GM23338 (cell line): ENCODE results near the gene LTBP2. TPM values are rescaled to one million over a fixed set of nuclear protein-coding genes. Genes with fewer than 3 reads are reported as not detected.

ENCODE experiments used
- ATAC-seq: fragments of 200-7000 bp; cut with Tn5 transposase; 3 replicates; pipeline ENCODE4 v1.9.1; 2020
- DNase-seq: peaks from one replicate; pipeline ENCODE4 v3.0.0-alpha.2; 2015; ENCODE audit warnings: low spot score
- H2AFZ ChIP-seq: fragments of 200-600 bp; sonication (generic); 2 replicates; pipeline ENCODE4 v1.8.0; 2016; ENCODE audit warnings: antibody characterized with exemption, mild to moderate bottlenecking, moderate library complexity
- H3F3A ChIP-seq: fragments of 200-600 bp; sonication (generic); replicated peaks from 2 replicates; pipeline ENCODE4 v1.8.0; 2017; ENCODE audit warnings: antibody characterized with exemption, mixed run types, low read depth
- H3K27ac ChIP-seq: fragments of 200-600 bp; sonication (generic); 2 replicates; pipeline ENCODE4 v1.6.1; 2016; ENCODE audit warnings: low read depth
- H3K27me3 ChIP-seq: fragments of 200-600 bp; sonication (generic); 2 replicates; pipeline ENCODE4 v1.8.0; 2016; ENCODE audit warnings: mild to moderate bottlenecking, mixed run types, moderate library complexity; ENCODE audit not compliant: insufficient read depth
- H3K36me3 ChIP-seq: fragments of 200-600 bp; sonication (generic); 2 replicates; pipeline ENCODE4 v1.8.0; 2016; ENCODE audit warnings: mild to moderate bottlenecking; ENCODE audit not compliant: insufficient read depth
- H3K4me1 ChIP-seq: fragments of 200-600 bp; sonication (generic); 2 replicates; pipeline ENCODE4 v1.8.0; 2016; ENCODE audit warnings: mild to moderate bottlenecking, moderate library complexity; ENCODE audit not compliant: insufficient read depth
- H3K4me2 ChIP-seq: fragments of 200-600 bp; sonication (generic); 2 replicates; pipeline ENCODE4 v1.7.1; 2017; ENCODE audit warnings: mixed run types
- H3K4me3 ChIP-seq: fragments of 200-600 bp; sonication (generic); 2 replicates; pipeline ENCODE4 v1.6.1; 2016; ENCODE audit warnings: mixed run types
- H3K79me2 ChIP-seq: fragments of 200-600 bp; sonication (generic); replicated peaks from 2 replicates; pipeline ENCODE4 v1.8.0; 2017; ENCODE audit warnings: mild to moderate bottlenecking; ENCODE audit not compliant: insufficient read depth
- H3K9me2 ChIP-seq: fragments of 200-600 bp; sonication (generic); 2 replicates; pipeline ENCODE4 v1.8.0; 2017; ENCODE audit not compliant: insufficient read depth
- H4K20me1 ChIP-seq: fragments of 200-600 bp; sonication (generic); replicated peaks from 2 replicates; pipeline ENCODE4 v1.8.0; 2017; ENCODE audit warnings: mild to moderate bottlenecking; ENCODE audit not compliant: insufficient read depth
- H3K27ac Mint-ChIP-seq: 2 replicates; pipeline ENCODE4 v1.8.0; 2020; ENCODE audit warnings: inconsistent platforms, mild to moderate bottlenecking, moderate library complexity, mixed read lengths
- H3K27me3 Mint-ChIP-seq: 3 replicates; pipeline ENCODE4 v1.8.0; 2022; ENCODE audit warnings: low read depth, mild to moderate bottlenecking, moderate library complexity, mixed read lengths, inconsistent platforms; ENCODE audit not compliant: insufficient read depth, poor library complexity
- H3K36me3 Mint-ChIP-seq: 3 replicates; pipeline ENCODE4 v1.8.0; 2021; ENCODE audit warnings: low read depth, mild to moderate bottlenecking, inconsistent platforms, moderate library complexity, mixed read lengths
- H3K4me1 Mint-ChIP-seq: 3 replicates; pipeline ENCODE4 v1.8.0; 2020; ENCODE audit warnings: mild to moderate bottlenecking, inconsistent platforms, mixed read lengths
- H3K4me3 Mint-ChIP-seq: 3 replicates; pipeline ENCODE4 v1.8.0; 2021; ENCODE audit warnings: moderate library complexity, mild to moderate bottlenecking, inconsistent platforms, mixed read lengths
- H3K9me3 Mint-ChIP-seq: 3 replicates; pipeline ENCODE4 v1.8.0; 2020; ENCODE audit warnings: moderate library complexity, mild to moderate bottlenecking, inconsistent platforms, mixed read lengths
- CREB1 ChIP-seq: fragments of 250-450 bp; sonication (Bioruptor Pico); IDR thresholded peaks from 2 replicates; pipeline ENCODE4 v1.5.0; 2020; ENCODE audit warnings: low read depth, mild to moderate bottlenecking, moderate library complexity
- EZH2 ChIP-seq: fragments of 200-600 bp; sonication (generic); IDR thresholded peaks from one replicate; pipeline ENCODE4 v1.8.0; 2017; ENCODE audit warnings: antibody characterized with exemption, mild to moderate bottlenecking, low read depth; ENCODE audit not compliant: unreplicated experiment
- EZH2phosphoT487 ChIP-seq: fragments of 200-600 bp; sonication (generic); IDR thresholded peaks from one replicate; pipeline ENCODE4 v1.8.1; 2018; ENCODE audit warnings: antibody characterized with exemption; ENCODE audit not compliant: unreplicated experiment
- JUNB ChIP-seq: IDR thresholded peaks from one replicate; pipeline ENCODE4 v1.6.1; 2016; ENCODE audit warnings: antibody characterized with exemption; ENCODE audit not compliant: unreplicated experiment
- NANOG ChIP-seq: IDR thresholded peaks from 2 replicates; pipeline ENCODE4 v1.6.1; 2016; ENCODE audit warnings: antibody characterized with exemption, borderline replicate concordance
- POLR2AphosphoS5 ChIP-seq: IDR thresholded peaks from 2 replicates; pipeline ENCODE4 v1.6.1; 2016; ENCODE audit warnings: antibody characterized with exemption, low read depth
- REST ChIP-seq: IDR thresholded peaks from one replicate; pipeline ENCODE4 v1.6.1; 2018; ENCODE audit warnings: antibody characterized with exemption; ENCODE audit not compliant: unreplicated experiment
- STAT1 ChIP-seq: IDR thresholded peaks from one replicate; pipeline ENCODE4 v1.6.1; 2016; ENCODE audit warnings: antibody characterized with exemption; ENCODE audit not compliant: unreplicated experiment
- ZNF114 ChIP-seq: fragments of 250-450 bp; sonication (Bioruptor Pico); IDR thresholded peaks from 2 replicates; pipeline ENCODE4 v1.5.0; 2020; ENCODE audit warnings: mild to moderate bottlenecking, moderate library complexity
- ZNF331 ChIP-seq: fragments of 250-450 bp; sonication (Bioruptor Pico); IDR thresholded peaks from 2 replicates; pipeline ENCODE4 v1.5.0; 2020; ENCODE audit warnings: low read depth, mild to moderate bottlenecking, moderate library complexity
- ZNF462 ChIP-seq: fragments of 250-450 bp; sonication (Bioruptor Pico); IDR thresholded peaks from 2 replicates; pipeline ENCODE4 v1.5.0; 2020; ENCODE audit warnings: mild to moderate bottlenecking, moderate library complexity
- polyA plus RNA-seq: library from polyadenylated mRNA; unstranded; fragments of >200 nt; fragmentation: Nextera tagmentation; extraction: Ambion mirVana; gene quantifications from 2 replicates; pipeline ENCODE4 v1.2.1, GENCODE V29; 2016
- total RNA-seq: library from RNA; depleted of rRNA; stranded (reverse); fragments of >200 nt; shearing (Covaris generic); gene quantifications from 2 replicates; pipeline ENCODE4 v1.2.3, GENCODE V29; 2014
- TF ChIP-seq, protein P1 (sequence below): IDR thresholded peaks from 2 replicates; pipeline ENCODE4 v1.6.1; 2016; ENCODE audit warnings: antibody characterized with exemption
- TF ChIP-seq, protein P2 (sequence below), 2 experiments: fragments of 200-600 bp in 1 of 2; sonication (generic) in 1 of 2; conservative IDR thresholded peaks; 2 replicates each; pipeline versions ENCODE4 v1.5.1 to v1.6.1; 2016 to 2017; ENCODE audit warnings: antibody characterized with exemption in 2 of 2, low read depth in 2 of 2, mild to moderate bottlenecking in 2 of 2, moderate library complexity in 1 of 2

LTBP2 gene
- total and polyA plus RNA-seq, 2 experiments from 2014 or later: 0.27 to 0.49 TPM

DNA sequence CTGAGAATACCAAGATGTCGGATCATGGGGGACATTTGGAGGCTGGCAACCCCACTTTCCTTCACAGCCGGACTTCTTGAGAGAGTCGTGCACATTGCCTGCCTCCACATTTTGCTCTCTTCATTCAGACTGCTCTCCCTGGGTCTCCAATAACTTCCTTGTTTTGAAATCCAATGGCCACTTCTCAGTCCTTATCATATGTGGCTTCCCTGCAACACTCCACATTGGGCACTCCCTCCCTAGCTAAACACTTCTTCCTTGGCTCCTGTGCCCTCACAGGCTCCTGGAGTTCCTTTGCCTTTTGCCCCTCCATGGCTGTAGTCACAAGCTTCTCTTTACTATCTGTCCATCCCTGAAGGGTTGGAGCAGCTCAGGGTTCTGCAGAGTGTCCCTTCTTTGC lies 149.0 kb downstream of the LTBP2 start:
- Histone ChIP-seq H3K9me2 (no peaks in the 10 kb centered on the region), H2AFZ (no peak overlapping the region), H3K27ac (no peak overlapping the region), H3K4me2 (no peak overlapping the region), H3K4me3 (no peak overlapping the region), H3K27me3 (no peaks in the 10 kb centered on the region), H3F3A (no peaks in the 10 kb centered on the region), H3K4me1 (no peaks in the 10 kb centered on the region), H4K20me1 (no peaks in the 10 kb centered on the region), H3K79me2 (no peaks in the 10 kb centered on the region), H3K36me3 (no peaks in the 10 kb centered on the region)
- no peaks in the 10 kb centered on the region for H3K27me3 Mint-ChIP-seq
- no peak for ATAC-seq
- no peaks in the 10 kb centered on the region for H3K9me3 Mint-ChIP-seq
- no peak overlapping the region for H3K4me3 Mint-ChIP-seq
- TF ChIP-seq, protein P1, sequence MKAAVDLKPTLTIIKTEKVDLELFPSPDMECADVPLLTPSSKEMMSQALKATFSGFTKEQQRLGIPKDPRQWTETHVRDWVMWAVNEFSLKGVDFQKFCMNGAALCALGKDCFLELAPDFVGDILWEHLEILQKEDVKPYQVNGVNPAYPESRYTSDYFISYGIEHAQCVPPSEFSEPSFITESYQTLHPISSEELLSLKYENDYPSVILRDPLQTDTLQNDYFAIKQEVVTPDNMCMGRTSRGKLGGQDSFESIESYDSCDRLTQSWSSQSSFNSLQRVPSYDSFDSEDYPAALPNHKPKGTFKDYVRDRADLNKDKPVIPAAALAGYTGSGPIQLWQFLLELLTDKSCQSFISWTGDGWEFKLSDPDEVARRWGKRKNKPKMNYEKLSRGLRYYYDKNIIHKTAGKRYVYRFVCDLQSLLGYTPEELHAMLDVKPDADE: no peak
- TF ChIP-seq CREB1 (CRISPR knock-in tag) (no peak), NANOG (no peak), EZH2 (no peak), STAT1 (no peak), ZNF462 (CRISPR knock-in tag) (no peak), ZNF331 (no peak), ZNF114 (CRISPR knock-in tag) (no peak), JUNB (no peak), EZH2phosphoT487 (no peak), POLR2AphosphoS5 (no peak), REST (no peak)
- TF ChIP-seq, protein P2, sequence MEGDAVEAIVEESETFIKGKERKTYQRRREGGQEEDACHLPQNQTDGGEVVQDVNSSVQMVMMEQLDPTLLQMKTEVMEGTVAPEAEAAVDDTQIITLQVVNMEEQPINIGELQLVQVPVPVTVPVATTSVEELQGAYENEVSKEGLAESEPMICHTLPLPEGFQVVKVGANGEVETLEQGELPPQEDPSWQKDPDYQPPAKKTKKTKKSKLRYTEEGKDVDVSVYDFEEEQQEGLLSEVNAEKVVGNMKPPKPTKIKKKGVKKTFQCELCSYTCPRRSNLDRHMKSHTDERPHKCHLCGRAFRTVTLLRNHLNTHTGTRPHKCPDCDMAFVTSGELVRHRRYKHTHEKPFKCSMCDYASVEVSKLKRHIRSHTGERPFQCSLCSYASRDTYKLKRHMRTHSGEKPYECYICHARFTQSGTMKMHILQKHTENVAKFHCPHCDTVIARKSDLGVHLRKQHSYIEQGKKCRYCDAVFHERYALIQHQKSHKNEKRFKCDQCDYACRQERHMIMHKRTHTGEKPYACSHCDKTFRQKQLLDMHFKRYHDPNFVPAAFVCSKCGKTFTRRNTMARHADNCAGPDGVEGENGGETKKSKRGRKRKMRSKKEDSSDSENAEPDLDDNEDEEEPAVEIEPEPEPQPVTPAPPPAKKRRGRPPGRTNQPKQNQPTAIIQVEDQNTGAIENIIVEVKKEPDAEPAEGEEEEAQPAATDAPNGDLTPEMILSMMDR (conservative IDR thresholded peaks at IDR 0.05; ENCODE audit: low read depth in 2 of 2): no peak
- DNase-seq: no peak
- H3K36me3 Mint-ChIP-seq: no peaks in the 10 kb centered on the region
- H3K4me1 Mint-ChIP-seq: peaks cover 8% of the 10 kb centered on the region; the same call in 2 of the 3 replicates
- no peak overlapping the region for H3K27ac Mint-ChIP-seq
